ENCODE data around the gene TTC23. TPM values are rescaled to one million over a fixed set of nuclear protein-coding genes. Genes with fewer than 3 reads are reported as not detected.

TTC23 gene
- total RNA-seq, 1 donor = 21.7 TPM

GRCh38 chr15:99209326-99209725 is 40.1 kb downstream of the TTC23 start:
- Histone ChIP-seq H3K4me2 (ENCODE audit: insufficient read depth, low read length) (no peak overlapping the region), H3K4me3 (ENCODE audit: insufficient read depth, low read length) (no peak overlapping the region), H4K20me1 (ENCODE audit: insufficient read depth, low read length) (no peaks in the 10 kb centered on the region), H3K27ac (ENCODE audit: low read depth, low read length) (no peak overlapping the region), H3K79me2 (ENCODE audit: insufficient read depth, low read length) (no peaks in the 10 kb centered on the region), H3K4me1 (ENCODE audit: insufficient read depth, low read length) (peaks cover 4% of the 10 kb centered on the region), H2AFZ (ENCODE audit: low read length) (no peak overlapping the region), H3K9me3 (ENCODE audit: low read depth, low read length) (no peaks in the 10 kb centered on the region), H3K27me3 (ENCODE audit: insufficient read depth, low read length) (no peaks in the 10 kb centered on the region), H3K36me3 (ENCODE audit: insufficient read depth, low read length) (peaks cover 2% of the 10 kb centered on the region)
- no peak for TF ChIP-seq CTCF (IDR thresholded peaks at IDR 0.05; ENCODE audit: extremely low read depth, low read depth, low read length)
- DNase-seq (ENCODE audit: insufficient read length, low spot score, missing footprints) = no peak

GRCh38 chr15:99207672-99208071 is 41.7 kb downstream of the TTC23 start:
- TF ChIP-seq CTCF (IDR thresholded peaks at IDR 0.05; ENCODE audit: extremely low read depth, low read depth, low read length) = no peak
- Histone ChIP-seq H3K79me2 (ENCODE audit: insufficient read depth, low read length) (no peaks in the 10 kb centered on the region), H3K4me1 (ENCODE audit: insufficient read depth, low read length) (peaks cover 4% of the 10 kb centered on the region), H2AFZ (ENCODE audit: low read length) (no peak overlapping the region), H3K27me3 (ENCODE audit: insufficient read depth, low read length) (no peaks in the 10 kb centered on the region), H3K36me3 (ENCODE audit: insufficient read depth, low read length) (peaks cover 2% of the 10 kb centered on the region), H3K9me3 (ENCODE audit: low read depth, low read length) (no peaks in the 10 kb centered on the region), H3K27ac (ENCODE audit: low read depth, low read length) (no peak overlapping the region), H3K4me3 (ENCODE audit: insufficient read depth, low read length) (no peak overlapping the region), H4K20me1 (ENCODE audit: insufficient read depth, low read length) (no peaks in the 10 kb centered on the region), H3K4me2 (ENCODE audit: insufficient read depth, low read length) (no peak overlapping the region)
- DNase-seq (ENCODE audit: insufficient read length, low spot score, missing footprints) = no peak

GRCh38 chr15:99202176-99202552 is 47.2 kb downstream of the TTC23 start:
- H3K4me3 ChIP-seq (ENCODE audit: insufficient read depth, low read length) = no peak overlapping the region
- no peak overlapping the region for H3K27ac ChIP-seq (ENCODE audit: low read depth, low read length)
- no peak overlapping the region for H3K4me2 ChIP-seq (ENCODE audit: insufficient read depth, low read length)
- peaks cover 4% of the 10 kb centered on the region for H3K36me3 ChIP-seq (ENCODE audit: insufficient read depth, low read length)
- no peaks in the 10 kb centered on the region for H3K4me1 ChIP-seq (ENCODE audit: insufficient read depth, low read length)
- no peaks in the 10 kb centered on the region for H3K9me3 ChIP-seq (ENCODE audit: low read depth, low read length)
- no peak overlapping the region for H2AFZ ChIP-seq (ENCODE audit: low read length)
- DNase-seq (ENCODE audit: insufficient read length, low spot score, missing footprints) = no peak
- H4K20me1 ChIP-seq (ENCODE audit: insufficient read depth, low read length) = no peaks in the 10 kb centered on the region
- no peaks in the 10 kb centered on the region for H3K79me2 ChIP-seq (ENCODE audit: insufficient read depth, low read length)
- TF ChIP-seq CTCF (IDR thresholded peaks at IDR 0.05; ENCODE audit: extremely low read depth, low read depth, low read length) = no peak
- H3K27me3 ChIP-seq (ENCODE audit: insufficient read depth, low read length) = no peaks in the 10 kb centered on the region

GRCh38 chr15:99201408-99202175 is 47.8 kb downstream of the TTC23 start:
- H3K4me2 ChIP-seq (ENCODE audit: insufficient read depth, low read length) = no peak overlapping the region
- H3K27ac ChIP-seq (ENCODE audit: low read depth, low read length) = no peak overlapping the region
- no peak overlapping the region for H2AFZ ChIP-seq (ENCODE audit: low read length)
- no peaks in the 10 kb centered on the region for H3K27me3 ChIP-seq (ENCODE audit: insufficient read depth, low read length)
- H3K4me1 ChIP-seq (ENCODE audit: insufficient read depth, low read length) = no peaks in the 10 kb centered on the region
- H3K4me3 ChIP-seq (ENCODE audit: insufficient read depth, low read length) = no peak overlapping the region
- no peaks in the 10 kb centered on the region for H4K20me1 ChIP-seq (ENCODE audit: insufficient read depth, low read length)
- H3K9me3 ChIP-seq (ENCODE audit: low read depth, low read length) = no peaks in the 10 kb centered on the region
- TF ChIP-seq CTCF (IDR thresholded peaks at IDR 0.05; ENCODE audit: extremely low read depth, low read depth, low read length) = no peak
- H3K79me2 ChIP-seq (ENCODE audit: insufficient read depth, low read length) = no peaks in the 10 kb centered on the region
- peaks cover 4% of the 10 kb centered on the region for H3K36me3 ChIP-seq (ENCODE audit: insufficient read depth, low read length)
- DNase-seq (ENCODE audit: insufficient read length, low spot score, missing footprints) = no peak

All from osteoblast (primary cell).